Caco-2 (cell line): ENCODE data around the gene WDPCP. TPM values are rescaled to one million over a fixed set of nuclear protein-coding genes. Genes with fewer than 3 reads are reported as not detected.

Source experiments
- BruUV-seq: library from RNA; stranded (reverse); fragments of 400-500 nt; replicated peaks from 2 replicates; lab custom pipeline; 2021; lab: Mats Ljungman, UMichigan
- CTCF ChIA-PET: fragments of 300-600 bp; sonication (Branson Sonifier 250); formaldehyde crosslinking; loops from one replicate; lab custom pipeline; 2022; ENCODE audit warnings: antibody characterized with exemption; lab: Charles Lee
- POLR2A ChIA-PET: fragments of 300-600 bp; sonication (Branson Sonifier 250); formaldehyde crosslinking; loops from one replicate; lab custom pipeline; 2022; ENCODE audit warnings: antibody characterized with exemption; lab: Charles Lee
- DNase-seq, 2 experiments: peaks; one replicate each; pipeline versions ENCODE4 v3.0.0 to v3.0.0-alpha.2; 2020 to 2022
- H3K27me3 ChIP-seq: replicated peaks from 2 replicates; pipeline ENCODE4 v1.6.0; 2011; ENCODE audit warnings: low read length; ENCODE audit not compliant: control insufficient read depth, insufficient read depth
- H3K36me3 ChIP-seq: 2 replicates; pipeline ENCODE4 v1.5.1; 2011; ENCODE audit warnings: low read length; ENCODE audit not compliant: control insufficient read depth, insufficient read depth
- H3K4me1 ChIP-seq: fragments of 250-450 bp; sonication (Bioruptor Pico); 2 replicates; pipeline ENCODE4 v1.5.1; 2020; ENCODE audit warnings: mild to moderate bottlenecking
- H3K4me3 ChIP-seq: 2 replicates; pipeline ENCODE4 v1.5.1; 2011; ENCODE audit warnings: low read depth, mild to moderate bottlenecking, control low read depth, low read length
- H3K9me3 ChIP-seq: fragments of 250-450 bp; sonication (Bioruptor Pico); 2 replicates; pipeline ENCODE4 v1.5.1; 2020; ENCODE audit warnings: mild to moderate bottlenecking, moderate library complexity
- H3K27ac Mint-ChIP-seq: one replicate; pipeline ENCODE4 v1.8.0; 2022; ENCODE audit warnings: mixed read lengths; ENCODE audit not compliant: unreplicated experiment
- H3K27me3 Mint-ChIP-seq: one replicate; pipeline ENCODE4 v1.8.0; 2022; ENCODE audit warnings: mixed read lengths; ENCODE audit not compliant: insufficient read depth, unreplicated experiment
- H3K36me3 Mint-ChIP-seq: one replicate; pipeline ENCODE4 v1.8.0; 2022; ENCODE audit warnings: mild to moderate bottlenecking, mixed read lengths; ENCODE audit not compliant: insufficient read depth, unreplicated experiment
- H3K4me1 Mint-ChIP-seq: one replicate; pipeline ENCODE4 v1.8.0; 2022; ENCODE audit warnings: low read depth, mixed read lengths; ENCODE audit not compliant: unreplicated experiment
- H3K4me3 Mint-ChIP-seq: one replicate; pipeline ENCODE4 v1.8.0; 2022; ENCODE audit warnings: mild to moderate bottlenecking, moderate library complexity, mixed read lengths; ENCODE audit not compliant: unreplicated experiment
- H3K9me3 Mint-ChIP-seq: one replicate; pipeline ENCODE4 v1.8.0; 2022; ENCODE audit warnings: mixed read lengths; ENCODE audit not compliant: unreplicated experiment
- intact Hi-C: fragments of 100-400 bp; cut with micrococcal nuclease; formaldehyde crosslinking; loops from one replicate; pipeline ENCODE4 v1.10.0; 2022; ENCODE audit not compliant: unreplicated experiment
- total RNA-seq: library from RNA; stranded (reverse); gene quantifications from 2 replicates; pipeline ENCODE4 v1.2.3, GENCODE V29; 2022
- TF ChIP-seq, protein P1 (sequence below), 2 experiments: fragments of 200-600 bp in 1 of 2; IDR thresholded peaks; 1 replicate in 1 of 2; 2 replicates in 1 of 2; pipeline versions ENCODE4 v1.5.1 to v1.8.0; 2011 to 2022; ENCODE audit warnings: antibody characterized with exemption in 1 of 2, control low read depth in 1 of 2, inconsistent platforms in 1 of 2, low read depth in 1 of 2, low read length in 1 of 2, mild to moderate bottlenecking in 1 of 2, moderate library complexity in 1 of 2; ENCODE audit not compliant: insufficient read depth in 1 of 2, severe bottlenecking in 1 of 2, unreplicated experiment in 1 of 2

The WDPCP gene
- total RNA-seq, 1 experiment from 2014 or later: 16.2 TPM

DNA sequence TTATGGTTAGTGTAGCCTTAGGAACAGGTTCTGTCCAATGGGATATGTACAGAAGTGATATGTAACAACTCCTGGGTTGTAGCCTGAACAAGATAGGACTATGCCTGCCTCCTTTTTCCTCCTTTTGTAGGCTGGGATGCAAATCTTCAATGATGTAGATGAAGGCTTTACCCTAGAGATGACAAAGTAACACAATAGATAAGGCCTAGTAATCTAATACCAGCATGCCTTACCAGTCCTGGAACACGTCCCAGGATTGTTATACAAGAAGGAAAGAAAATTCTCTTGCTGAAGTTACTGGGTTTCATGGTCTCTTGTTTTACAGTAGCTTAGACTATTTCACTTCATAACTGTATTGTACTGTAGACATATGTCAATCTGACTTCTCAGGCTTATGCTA is 345.5 kb downstream of the WDPCP start:
- H3K36me3 ChIP-seq: no peaks in the 10 kb centered on the region
- H3K4me3 Mint-ChIP-seq: no peak overlapping the region
- H3K36me3 Mint-ChIP-seq: no peaks in the 10 kb centered on the region
- intact Hi-C loops: no loop called here
- no peak for DNase-seq
- H3K4me1 ChIP-seq: no peaks in the 10 kb centered on the region
- H3K9me3 ChIP-seq: no peaks in the 10 kb centered on the region
- H3K27me3 Mint-ChIP-seq: no peaks in the 10 kb centered on the region
- no peak overlapping the region for H3K27ac Mint-ChIP-seq
- H3K4me1 Mint-ChIP-seq: no peaks in the 10 kb centered on the region
- TF ChIP-seq, protein P1, sequence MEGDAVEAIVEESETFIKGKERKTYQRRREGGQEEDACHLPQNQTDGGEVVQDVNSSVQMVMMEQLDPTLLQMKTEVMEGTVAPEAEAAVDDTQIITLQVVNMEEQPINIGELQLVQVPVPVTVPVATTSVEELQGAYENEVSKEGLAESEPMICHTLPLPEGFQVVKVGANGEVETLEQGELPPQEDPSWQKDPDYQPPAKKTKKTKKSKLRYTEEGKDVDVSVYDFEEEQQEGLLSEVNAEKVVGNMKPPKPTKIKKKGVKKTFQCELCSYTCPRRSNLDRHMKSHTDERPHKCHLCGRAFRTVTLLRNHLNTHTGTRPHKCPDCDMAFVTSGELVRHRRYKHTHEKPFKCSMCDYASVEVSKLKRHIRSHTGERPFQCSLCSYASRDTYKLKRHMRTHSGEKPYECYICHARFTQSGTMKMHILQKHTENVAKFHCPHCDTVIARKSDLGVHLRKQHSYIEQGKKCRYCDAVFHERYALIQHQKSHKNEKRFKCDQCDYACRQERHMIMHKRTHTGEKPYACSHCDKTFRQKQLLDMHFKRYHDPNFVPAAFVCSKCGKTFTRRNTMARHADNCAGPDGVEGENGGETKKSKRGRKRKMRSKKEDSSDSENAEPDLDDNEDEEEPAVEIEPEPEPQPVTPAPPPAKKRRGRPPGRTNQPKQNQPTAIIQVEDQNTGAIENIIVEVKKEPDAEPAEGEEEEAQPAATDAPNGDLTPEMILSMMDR (IDR thresholded peaks at IDR 0.05; ENCODE audit: insufficient read depth in 1 of 2, low read depth in 1 of 2, low read length in 1 of 2, severe bottlenecking in 1 of 2, unreplicated experiment in 1 of 2): no peak
- H3K27me3 ChIP-seq: no peaks in the 10 kb centered on the region
- H3K9me3 Mint-ChIP-seq: no peaks in the 10 kb centered on the region
- H3K4me3 ChIP-seq: no peak overlapping the region
- CTCF ChIA-PET: no interaction called here
- POLR2A ChIA-PET: no interaction called here
- no TSS peak for BruUV-seq

DNA sequence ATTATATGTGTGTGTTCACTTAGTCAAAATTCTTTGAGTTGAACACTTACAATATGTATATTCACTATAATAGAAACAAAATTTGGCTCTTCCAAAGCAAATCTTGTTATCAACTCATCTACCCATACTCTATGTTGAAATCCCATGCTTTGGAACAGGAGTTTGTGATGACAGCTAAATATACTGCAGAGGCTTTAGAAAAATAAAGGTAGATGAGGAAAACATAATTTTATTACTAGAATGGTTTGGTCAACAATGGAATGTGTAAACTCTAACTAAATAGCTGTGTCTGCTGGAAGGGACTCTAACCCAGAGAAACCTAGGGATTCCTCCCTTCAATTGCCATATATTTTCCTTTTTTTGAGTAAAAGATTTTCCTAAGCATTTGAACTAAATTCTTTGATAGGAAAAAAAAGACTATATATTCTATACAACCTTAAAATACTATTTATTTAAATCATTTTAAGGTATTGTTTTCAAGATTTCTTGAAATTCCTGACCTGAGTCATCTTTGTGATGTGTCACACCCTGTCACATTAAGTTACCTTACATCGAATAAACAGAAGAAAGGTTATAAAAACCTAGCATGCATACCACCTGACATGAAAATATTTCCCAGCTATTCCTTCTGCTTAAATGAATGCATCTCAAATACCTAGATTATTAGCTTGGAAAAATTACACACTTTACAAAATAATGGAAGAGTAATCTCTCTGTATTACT is 362.2 kb downstream of the WDPCP start:
- Mint-ChIP-seq H3K4me3 (no peak overlapping the region), H3K36me3 (no peaks in the 10 kb centered on the region), H3K4me1 (no peaks in the 10 kb centered on the region), H3K27me3 (no peaks in the 10 kb centered on the region), H3K9me3 (peaks cover 3% of the 10 kb centered on the region), H3K27ac (no peak overlapping the region)
- DNase-seq: no peak
- H3K27me3 ChIP-seq: no peaks in the 10 kb centered on the region
- no TSS peak for BruUV-seq
- no peaks in the 10 kb centered on the region for H3K36me3 ChIP-seq
- no peaks in the 10 kb centered on the region for H3K4me1 ChIP-seq
- CTCF ChIA-PET: no interaction called here
- TF ChIP-seq, protein P1 (IDR thresholded peaks at IDR 0.05; ENCODE audit: insufficient read depth in 1 of 2, low read depth in 1 of 2, low read length in 1 of 2, severe bottlenecking in 1 of 2, unreplicated experiment in 1 of 2): no peak
- H3K4me3 ChIP-seq: no peak overlapping the region
- POLR2A ChIA-PET: no interaction called here
- no peaks in the 10 kb centered on the region for H3K9me3 ChIP-seq
- intact Hi-C loops: no loop called here

GRCh38 chr2:63218800-63219526 is 369.3 kb downstream of the WDPCP start:
- TF ChIP-seq, protein P1 (IDR thresholded peaks at IDR 0.05; ENCODE audit: insufficient read depth in 1 of 2, low read depth in 1 of 2, low read length in 1 of 2, severe bottlenecking in 1 of 2, unreplicated experiment in 1 of 2): no peak
- CTCF ChIA-PET: no interaction called here
- Histone ChIP-seq H3K27me3 (no peaks in the 10 kb centered on the region), H3K4me1 (no peaks in the 10 kb centered on the region), H3K36me3 (no peaks in the 10 kb centered on the region), H3K4me3 (no peak overlapping the region), H3K9me3 (no peaks in the 10 kb centered on the region)
- H3K27ac Mint-ChIP-seq: no peak overlapping the region
- no TSS peak for BruUV-seq
- H3K27me3 Mint-ChIP-seq: no peaks in the 10 kb centered on the region
- H3K9me3 Mint-ChIP-seq: no peaks in the 10 kb centered on the region
- H3K4me3 Mint-ChIP-seq: no peak overlapping the region
- intact Hi-C loops: no loop called here
- no peak for DNase-seq
- POLR2A ChIA-PET: no interaction called here
- no peaks in the 10 kb centered on the region for H3K36me3 Mint-ChIP-seq
- no peaks in the 10 kb centered on the region for H3K4me1 Mint-ChIP-seq
